SU-DHL-6 (cell line): Measurements from ENCODE around the gene DMGDH.

ENCODE experiments used
- CTCF ChIP-seq: fragments of 200-600 bp; sonication (generic); IDR thresholded peaks from one replicate; pipeline ENCODE4 v1.5.1; 2017; ENCODE audit warnings: antibody characterized with exemption, mild to moderate bottlenecking, low read length, moderate library complexity; ENCODE audit not compliant: insufficient read depth, poor library complexity, severe bottlenecking
- EZH2phosphoT487 ChIP-seq: fragments of 200-600 bp; sonication (generic), shearing (Covaris generic); conservative IDR thresholded peaks from 2 replicates; pipeline ENCODE4 v1.6.1; 2018; ENCODE audit warnings: mild to moderate bottlenecking, antibody characterized with exemption, low read length, moderate library complexity, mixed read lengths

DNA sequence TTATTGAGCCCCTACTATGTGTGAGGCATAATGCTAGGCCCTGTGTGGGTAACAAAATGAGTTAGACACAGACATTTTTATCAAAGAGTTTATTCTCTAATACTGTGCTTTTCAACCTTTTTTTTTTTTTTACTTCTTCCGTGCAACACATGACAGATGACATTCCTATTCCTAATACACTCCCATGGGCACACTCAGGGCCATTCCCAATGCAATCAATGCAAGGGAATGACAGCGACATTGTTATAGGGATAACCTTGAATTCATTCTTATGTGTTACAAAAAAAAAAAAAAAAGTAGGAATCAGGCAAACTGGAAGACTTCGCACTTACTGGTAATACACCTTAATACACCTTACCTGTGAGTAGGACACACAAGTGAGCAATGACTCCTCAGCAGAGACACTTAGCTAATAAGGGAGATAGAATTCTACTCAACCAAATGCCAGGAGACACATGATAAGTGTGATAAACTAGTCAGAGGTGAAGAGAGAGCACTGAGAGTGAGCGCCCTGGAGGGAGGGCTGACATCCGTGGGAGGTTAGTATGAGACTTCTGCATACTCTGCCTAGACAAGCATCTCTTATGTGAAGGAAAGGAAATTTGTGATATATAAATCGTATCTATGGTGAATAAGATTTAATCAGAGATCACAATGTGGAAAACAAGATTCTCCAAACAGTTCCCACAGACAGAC is 63.4 kb downstream of the DMGDH start:
- TF ChIP-seq CTCF: no peak
- TF ChIP-seq EZH2phosphoT487: no peak
